Measurements from ENCODE around the gene COQ10B.

- TF ChIP-seq CTCF (IDR thresholded peaks at IDR 0.05) (no peak), POLR2A (IDR thresholded peaks at IDR 0.05) (no peak)
These were observed 7.7 kb downstream of the COQ10B start for GRCh38 chr2:197461057-197461456.
